GM12891 (cell line): ENCODE measurements around the gene DIP2B.

Experiments used
- DNase-seq: peaks from one replicate; pipeline ENCODE4 v3.0.0; 2011; ENCODE audit warnings: low spot score; ENCODE audit not compliant: insufficient read length
- FAIRE-seq: peaks from 2 replicates; lab custom pipeline; 2011; peaks lifted over from hg19 to GRCh38; lab: Jason Lieb, UNC
- PAX5 ChIP-seq: IDR thresholded peaks from 2 replicates; pipeline ENCODE4 v1.6.1; 2011; ENCODE audit warnings: low read length, moderate library complexity, mild to moderate bottlenecking; ENCODE audit not compliant: insufficient read depth, severe bottlenecking
- POLR2A ChIP-seq: IDR thresholded peaks from 2 replicates; pipeline ENCODE4 v1.6.1; 2011; ENCODE audit warnings: low read depth, low read length, control low read depth
- POLR2AphosphoS5 ChIP-seq: IDR thresholded peaks from 2 replicates; pipeline ENCODE4 v1.6.1; 2011; ENCODE audit warnings: low read depth, low read length, control low read depth
- POU2F2 ChIP-seq: IDR thresholded peaks from 2 replicates; pipeline ENCODE4 v1.6.1; 2011; ENCODE audit warnings: low read depth, mild to moderate bottlenecking, control low read depth, low read length, moderate library complexity
- SPI1 ChIP-seq: IDR thresholded peaks from 2 replicates; pipeline ENCODE4 v1.6.1; 2011; ENCODE audit warnings: low read depth, low read length, control low read depth
- TAF1 ChIP-seq: IDR thresholded peaks from 2 replicates; pipeline ENCODE4 v1.6.1; 2011; ENCODE audit warnings: low read depth, low read length, control low read depth

The DIP2B gene

DNA sequence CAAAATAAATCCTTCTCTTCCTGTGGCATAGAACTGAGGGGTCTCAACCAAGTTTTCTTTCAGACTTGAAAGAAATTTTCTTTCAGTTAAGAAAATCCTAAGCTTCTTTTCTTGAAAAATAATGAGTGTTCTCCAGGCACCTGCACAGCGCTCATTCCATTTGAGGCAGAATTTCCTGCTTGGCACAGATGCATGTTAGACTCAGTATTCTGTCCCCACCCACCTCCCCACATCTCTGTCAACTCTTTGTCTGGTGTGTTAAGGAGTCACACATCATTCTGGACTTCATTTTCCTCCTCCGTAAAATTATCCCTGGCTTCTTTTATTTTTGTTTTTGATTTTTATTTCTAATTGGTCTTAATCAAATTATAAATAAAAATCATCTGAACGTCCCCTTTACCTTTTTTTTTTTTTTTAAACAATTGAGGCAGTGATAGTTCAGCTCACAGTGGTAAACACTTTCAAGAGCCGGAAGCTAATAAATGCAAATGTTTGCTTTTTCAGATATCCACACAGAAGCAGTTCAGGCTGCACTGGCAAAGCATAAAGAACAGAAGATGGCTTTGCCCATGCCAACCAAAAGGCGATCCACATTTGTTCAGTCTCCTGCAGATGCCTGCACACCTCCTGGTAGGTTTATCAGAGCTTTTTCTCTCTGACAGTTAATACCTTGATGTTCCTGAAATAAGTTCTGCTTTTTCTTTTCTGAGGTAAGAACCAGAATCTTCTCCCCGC is 155.1 kb downstream of the DIP2B start:
- DNase-seq: no peak
- no peak for FAIRE-seq
- no peak for TF ChIP-seq PAX5
- TF ChIP-seq SPI1: no peak
- no peak for TF ChIP-seq POLR2AphosphoS5
- TF ChIP-seq POU2F2: no peak
- TF ChIP-seq TAF1: no peak
- TF ChIP-seq POLR2A: no peak

DNA sequence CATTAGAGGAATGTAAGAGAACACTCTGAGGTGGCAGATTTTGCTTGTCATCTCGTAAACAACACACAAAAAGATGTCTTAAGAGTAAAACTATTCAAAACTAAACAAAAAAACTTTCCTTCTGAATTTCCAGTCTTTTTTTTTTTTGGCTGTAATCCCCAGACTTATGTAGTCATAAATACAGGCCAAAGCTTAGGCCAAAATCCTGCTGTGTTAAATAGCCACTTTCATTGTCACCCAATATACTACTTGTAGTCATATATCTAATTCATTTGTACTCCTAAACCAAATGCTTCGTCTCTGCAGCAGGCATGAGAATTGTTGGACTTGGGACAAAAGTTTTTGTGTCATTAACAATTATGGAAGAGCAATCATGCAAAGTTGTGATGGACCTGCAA is 155.6 kb downstream of the DIP2B start:
- no peak for TF ChIP-seq TAF1
- no peak for TF ChIP-seq PAX5
- TF ChIP-seq SPI1: no peak
- DNase-seq (no peak), FAIRE-seq (no peak)

DNA sequence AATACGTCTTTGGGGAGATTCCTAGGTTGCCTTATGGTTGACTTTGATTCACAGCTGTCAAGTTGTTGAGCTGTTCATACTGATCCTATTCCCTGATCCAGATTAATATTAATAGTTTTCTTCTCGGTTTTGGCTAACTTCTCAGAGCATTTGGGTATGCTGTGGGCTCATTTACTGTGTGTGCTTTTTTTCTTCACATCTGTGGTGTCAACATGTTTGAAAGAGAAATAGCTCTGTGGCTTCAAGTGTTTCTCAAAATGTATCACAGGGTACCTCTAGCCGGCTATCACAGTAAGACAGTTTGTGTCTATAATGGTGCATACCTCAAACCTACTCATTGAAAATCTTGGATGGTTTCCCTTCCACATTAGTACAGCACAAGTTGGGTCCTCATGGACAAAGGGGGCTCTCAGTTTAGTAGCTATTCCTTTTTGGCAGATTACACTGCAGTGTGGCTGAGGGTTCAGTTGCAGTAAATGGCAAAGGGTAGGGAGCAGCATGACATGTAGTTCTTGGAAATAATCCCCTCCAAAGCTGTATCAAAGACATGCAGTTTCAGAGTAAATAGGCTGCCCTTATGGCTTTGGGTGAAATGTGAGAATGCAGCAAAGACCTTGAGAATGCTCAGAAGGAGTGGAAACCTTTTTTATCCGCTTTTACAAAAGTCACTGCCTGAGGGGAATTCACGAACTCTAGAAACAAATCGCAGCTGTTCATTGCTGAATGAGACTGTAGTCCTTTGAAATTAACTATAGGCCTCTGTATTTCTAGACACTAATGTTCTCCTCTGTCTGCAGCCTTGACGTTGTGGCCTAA is 156.7 kb downstream of the DIP2B start:
- DNase-seq (peak; percentile 11), FAIRE-seq (peak; percentile 81)
- no peak for TF ChIP-seq TAF1
- TF ChIP-seq POU2F2: no peak
- peak; percentile 37; the same call in 1 of the 2 replicates for TF ChIP-seq POLR2A
- TF ChIP-seq SPI1: 0 out of 2 replicates have a peak, but pooled peaks have one; percentile 19

DNA sequence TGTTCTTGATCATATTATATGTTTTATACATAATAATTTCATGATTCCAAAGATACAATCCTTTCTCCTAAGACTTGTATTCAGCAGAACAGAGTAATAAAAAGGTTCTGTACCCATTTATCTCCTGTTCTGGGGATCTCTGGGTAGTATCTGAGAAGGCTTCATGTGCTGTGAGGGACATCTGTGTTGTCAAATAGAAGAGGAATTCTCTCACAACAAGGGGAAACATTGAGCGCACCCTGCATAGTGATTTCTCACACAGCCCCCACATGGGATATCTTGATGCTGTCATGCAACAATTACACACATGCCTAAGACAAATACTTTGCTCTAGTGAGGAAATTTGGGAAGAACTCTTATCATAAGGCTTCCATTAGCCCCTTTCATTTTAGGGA is 157.3 kb downstream of the DIP2B start:
- DNase-seq (no peak), FAIRE-seq (no peak)
- TF ChIP-seq POLR2AphosphoS5: no peak
- no peak for TF ChIP-seq PAX5
- no peak for TF ChIP-seq TAF1
- TF ChIP-seq SPI1: no peak
- TF ChIP-seq POLR2A: no peak

DNA sequence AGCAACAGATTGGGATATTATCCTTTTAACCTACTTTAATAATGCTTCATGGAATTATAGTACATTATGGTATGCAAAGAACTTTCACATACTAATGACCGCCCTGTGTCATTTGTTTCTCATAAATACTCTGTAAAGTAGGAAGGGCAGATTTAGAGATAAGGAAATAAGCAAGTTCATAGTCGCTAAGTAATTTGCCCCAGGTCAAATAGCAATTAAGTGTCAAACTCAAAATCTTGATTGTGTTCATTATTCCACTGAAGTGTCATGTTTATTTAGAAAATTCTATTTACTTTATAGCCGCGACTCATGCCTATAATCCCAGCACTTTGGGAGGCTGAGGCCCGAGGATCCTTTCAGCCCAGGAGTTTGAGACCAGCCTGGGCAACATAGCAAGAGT is 160.4 kb downstream of the DIP2B start:
- TF ChIP-seq SPI1: no peak
- no peak for TF ChIP-seq POLR2AphosphoS5
- TF ChIP-seq POU2F2: no peak
- no peak for TF ChIP-seq POLR2A
- no peak for TF ChIP-seq PAX5
- TF ChIP-seq TAF1: no peak
- DNase-seq (no peak), FAIRE-seq (no peak)

DNA sequence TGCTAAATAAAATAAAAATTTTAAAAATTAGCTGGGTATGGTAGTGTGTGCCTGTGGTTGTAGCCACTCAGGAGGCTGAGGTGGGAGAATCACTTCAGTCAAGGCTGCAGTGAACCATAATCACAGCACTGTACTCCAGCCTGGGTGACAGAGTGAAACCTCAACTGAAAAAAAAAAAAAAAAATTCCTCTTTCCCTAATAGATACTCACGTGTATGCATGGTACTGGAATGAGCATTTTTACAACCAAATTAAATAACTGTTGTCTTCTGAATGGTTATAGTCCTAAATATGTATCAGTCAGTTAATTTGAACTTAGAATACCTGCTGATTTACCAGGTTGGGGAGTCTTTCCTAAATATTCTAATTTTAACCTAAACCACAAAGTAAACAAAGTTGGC is 160.8 kb downstream of the DIP2B start:
- FAIRE-seq: no peak
- DNase-seq: no peak
- TF ChIP-seq POU2F2: no peak
- TF ChIP-seq POLR2AphosphoS5: no peak
- TF ChIP-seq TAF1: no peak
- no peak for TF ChIP-seq POLR2A
- TF ChIP-seq SPI1: no peak
- TF ChIP-seq PAX5: no peak

DNA sequence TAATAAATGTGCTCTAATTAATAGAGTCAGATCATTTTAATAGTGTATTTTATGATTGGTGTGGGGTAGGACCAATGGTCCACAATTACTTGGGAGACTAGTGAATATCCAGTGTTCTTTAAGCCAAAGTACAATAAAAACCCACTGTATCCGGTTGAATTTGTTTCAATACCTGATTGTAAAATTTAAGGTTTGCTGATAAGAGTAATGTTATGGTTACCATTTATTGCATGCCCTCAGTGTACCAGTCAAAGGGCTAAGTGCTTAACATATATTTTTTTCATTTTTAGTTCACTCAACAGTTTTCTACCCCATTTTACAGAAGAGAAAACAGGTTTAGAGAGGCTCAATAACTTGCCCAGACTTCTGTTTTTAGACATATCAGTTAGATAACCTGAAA is 161.2 kb downstream of the DIP2B start:
- no peak for FAIRE-seq
- no peak for DNase-seq
- TF ChIP-seq TAF1 (no peak), POLR2AphosphoS5 (no peak), SPI1 (no peak), POLR2A (no peak), PAX5 (no peak), POU2F2 (no peak)

DNA sequence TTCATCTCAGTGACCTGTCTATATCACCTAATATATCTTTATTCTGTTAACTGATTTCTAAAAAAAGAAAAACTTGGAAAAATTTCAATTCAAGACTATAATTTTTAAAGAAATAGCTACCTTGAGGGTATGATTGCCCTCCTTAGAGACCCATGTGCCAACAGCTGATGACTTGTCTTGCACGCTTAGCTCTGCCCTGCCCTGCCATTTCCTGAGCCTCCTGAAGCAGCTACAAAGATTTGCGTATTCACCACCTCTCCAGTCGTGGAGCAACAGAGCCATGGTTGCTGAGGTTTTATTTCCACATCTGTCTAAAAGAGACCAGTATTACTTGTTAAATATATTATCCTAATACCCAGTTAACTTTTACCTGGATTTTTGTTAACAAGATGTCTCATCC is 167.4 kb downstream of the DIP2B start:
- DNase-seq (no peak), FAIRE-seq (no peak)
- no peak for TF ChIP-seq SPI1
- no peak for TF ChIP-seq POLR2A
- no peak for TF ChIP-seq PAX5
- no peak for TF ChIP-seq POU2F2
- TF ChIP-seq POLR2AphosphoS5: no peak

DNA sequence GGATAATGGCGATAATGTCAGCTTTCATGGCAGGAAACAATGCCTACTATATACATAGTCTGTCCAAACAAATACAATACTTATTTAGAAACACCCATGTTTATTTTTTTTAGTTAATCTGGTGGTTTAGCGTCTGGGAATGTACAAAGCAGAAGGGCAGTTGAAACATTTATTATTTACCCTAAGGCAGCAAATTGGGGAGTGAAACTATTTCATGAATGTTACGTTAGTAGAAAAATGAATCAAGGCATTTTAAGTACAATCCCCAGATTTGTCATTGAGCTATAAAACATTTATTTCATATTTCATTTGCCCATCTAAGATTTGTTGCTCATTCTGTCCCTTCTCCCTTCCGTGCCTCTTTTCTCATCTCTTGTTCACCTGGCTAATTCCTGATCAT is 172.0 kb downstream of the DIP2B start:
- no peak for DNase-seq
- TF ChIP-seq POLR2AphosphoS5 (no peak), TAF1 (no peak), POU2F2 (no peak), PAX5 (no peak), POLR2A (no peak), SPI1 (no peak)
- FAIRE-seq: no peak

DNA sequence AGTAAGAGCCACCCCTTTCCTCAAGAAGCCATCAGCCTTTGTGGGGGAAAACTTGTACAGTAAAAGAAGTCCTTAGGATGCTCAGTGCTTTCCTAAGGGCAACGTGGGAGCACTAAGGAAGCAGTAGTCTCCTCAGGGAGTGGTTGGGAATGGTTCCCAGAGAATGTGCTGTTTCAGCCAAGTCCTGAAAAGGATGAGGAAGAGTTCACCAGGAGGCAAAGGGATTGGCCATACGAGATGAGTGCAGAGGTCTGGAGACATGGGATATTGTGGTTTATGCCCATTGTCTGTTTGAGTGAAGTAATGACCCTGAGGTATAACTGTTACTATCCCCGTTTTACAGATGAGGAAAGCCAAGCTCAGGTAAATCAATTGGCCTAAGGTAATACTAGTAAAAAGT is 173.1 kb downstream of the DIP2B start:
- FAIRE-seq: no peak
- DNase-seq: no peak
- no peak for TF ChIP-seq SPI1
- no peak for TF ChIP-seq POLR2AphosphoS5
- no peak for TF ChIP-seq PAX5
- TF ChIP-seq TAF1: no peak
- TF ChIP-seq POU2F2: no peak
- TF ChIP-seq POLR2A: no peak
